K562 (cell line): ENCODE measurements around the gene ESR2. TPM values are rescaled to one million over a fixed set of nuclear protein-coding genes. Genes with fewer than 3 reads are reported as not detected.
A peak's percentile ranks its signal among the peaks of the same experiment; 100 is the strongest.

Experiments used
- BDP1 ChIP-seq: IDR thresholded peaks from 3 replicates; pipeline ENCODE4 v1.6.1; 2011; ENCODE audit not compliant: insufficient read length, insufficient read depth
- BRCA1 ChIP-seq, 2 experiments: fragments of 450-650 bp in 1 of 2; sonication (generic) in 1 of 2; formaldehyde crosslinking in 1 of 2; IDR thresholded peaks; 2 replicates each; pipeline versions ENCODE4 v1.5.0 to v1.6.1; 2017 to 2020; ENCODE audit warnings: mild to moderate bottlenecking in 1 of 2, missing genetic modification reagents in 1 of 2
- CTBP1 ChIP-seq: fragments of 450-650 bp; IDR thresholded peaks from 2 replicates; pipeline ENCODE4 v1.6.1; 2016; ENCODE audit warnings: borderline replicate concordance
- E2F3 ChIP-seq: fragments of 250-450 bp; sonication (Bioruptor Pico); IDR thresholded peaks from 2 replicates; pipeline ENCODE4 v1.4.0; 2020; ENCODE audit warnings: mild to moderate bottlenecking
- ELF1 ChIP-seq: fragments of 200-800 bp; sonication (Bioruptor generic); IDR thresholded peaks from 2 replicates; pipeline ENCODE4 v1.6.1; 2016; ENCODE audit warnings: missing genetic modification characterization, missing compliant biosample characterization
- ELF4 ChIP-seq: fragments of 450-650 bp; formaldehyde crosslinking; IDR thresholded peaks from 2 replicates; pipeline ENCODE4 v1.4.0; 2022; ENCODE audit warnings: missing genetic modification characterization
- ESRRA ChIP-seq: fragments of 450-650 bp; IDR thresholded peaks from 2 replicates; pipeline ENCODE4 v1.6.1; 2014; ENCODE audit warnings: low read depth, mild to moderate bottlenecking, moderate library complexity, borderline replicate concordance
- MECOM ChIP-seq: fragments of 250-450 bp; sonication (Bioruptor Pico); IDR thresholded peaks from 2 replicates; pipeline ENCODE4 v1.8.0; 2022; ENCODE audit warnings: inconsistent platforms
- PCBP1 ChIP-seq: fragments of 200-400 bp; formaldehyde crosslinking; IDR thresholded peaks from 2 replicates; pipeline ENCODE4 v1.6.1; 2018; ENCODE audit warnings: mild to moderate bottlenecking, low read depth, low read length; ENCODE audit not compliant: poor library complexity, severe bottlenecking
- SIRT6 ChIP-seq: IDR thresholded peaks from one replicate; pipeline ENCODE4 v1.6.1; 2012; ENCODE audit warnings: low read depth, mild to moderate bottlenecking, control low read depth, inconsistent platforms, low read length, moderate library complexity
- SRSF1 ChIP-seq: fragments of 200-400 bp; formaldehyde crosslinking; IDR thresholded peaks from 2 replicates; pipeline ENCODE4 v1.6.1; 2017; ENCODE audit warnings: mild to moderate bottlenecking, low read depth, low read length, moderate library complexity
- polyA plus RNA-seq, 8 experiments: library from polyadenylated mRNA; depleted of rRNA in 4 of 8; stranded (reverse) in 5 of 8; unstranded in 3 of 8; fragments of >200 nt; fragmentation: Nextera tagmentation in 2 of 8; fragmentation: Illumina TruSeq in 1 of 8; extraction: Ambion mirVana in 2 of 8; extraction: Trizol in 1 of 8; gene quantifications; 2 replicates each; pipeline versions ENCODE4 v1.2.1 to v1.2.3, GENCODE V29; 2011 to 2014; ENCODE audit warnings: inconsistent platforms in 1 of 8, missing spikeins in 1 of 8
- total RNA-seq, 7 experiments: library from RNA; depleted of rRNA in 6 of 7; stranded (reverse); fragments of >200 nt in 6 of 7; fragmentation: Illumina TruSeq in 2 of 7; extraction: Trizol in 2 of 7; gene quantifications; 2 replicates each; pipeline versions ENCODE4 v1.2.1 to v1.2.3, GENCODE V29; 2011 to 2021; ENCODE audit warnings: low replicate concordance in 1 of 7
- TF ChIP-seq, protein P1 (sequence below): fragments of 450-650 bp; formaldehyde crosslinking; IDR thresholded peaks from 2 replicates; pipeline ENCODE4 v1.4.0; 2020; ENCODE audit warnings: mild to moderate bottlenecking, moderate library complexity
- TF ChIP-seq, protein P2 (sequence below): sonication (generic); formaldehyde crosslinking; IDR thresholded peaks from 2 replicates; pipeline ENCODE4 v1.9.0; 2022; ENCODE audit warnings: mild to moderate bottlenecking, missing genetic modification reagents
- TF ChIP-seq, protein P3 (sequence below): sonication (generic); formaldehyde crosslinking; IDR thresholded peaks from 2 replicates; pipeline ENCODE4 v1.5.0; 2020; ENCODE audit warnings: missing genetic modification reagents
- TF ChIP-seq, protein P4 (sequence below): fragments of 450-650 bp; formaldehyde crosslinking; IDR thresholded peaks from 2 replicates; pipeline ENCODE4 v1.4.0; 2020; ENCODE audit warnings: mild to moderate bottlenecking, moderate library complexity
- TF ChIP-seq, protein P5 (sequence below): sonication (generic); formaldehyde crosslinking; IDR thresholded peaks from 2 replicates; pipeline ENCODE4 v1.8.1; 2023; ENCODE audit warnings: mild to moderate bottlenecking, missing genetic modification reagents
- TF ChIP-seq, protein P6 (sequence below): fragments of 450-650 bp; IDR thresholded peaks from 2 replicates; pipeline ENCODE4 v1.6.1; 2016; ENCODE audit warnings: borderline replicate concordance

Gene ESR2
- total and polyA plus RNA-seq, 9 of the 15 experiments (the other 6 are each of a cell fraction or from before 2014, with no cell fraction given), result 0.07 to 3.8 (median 2.0) TPM

DNA sequence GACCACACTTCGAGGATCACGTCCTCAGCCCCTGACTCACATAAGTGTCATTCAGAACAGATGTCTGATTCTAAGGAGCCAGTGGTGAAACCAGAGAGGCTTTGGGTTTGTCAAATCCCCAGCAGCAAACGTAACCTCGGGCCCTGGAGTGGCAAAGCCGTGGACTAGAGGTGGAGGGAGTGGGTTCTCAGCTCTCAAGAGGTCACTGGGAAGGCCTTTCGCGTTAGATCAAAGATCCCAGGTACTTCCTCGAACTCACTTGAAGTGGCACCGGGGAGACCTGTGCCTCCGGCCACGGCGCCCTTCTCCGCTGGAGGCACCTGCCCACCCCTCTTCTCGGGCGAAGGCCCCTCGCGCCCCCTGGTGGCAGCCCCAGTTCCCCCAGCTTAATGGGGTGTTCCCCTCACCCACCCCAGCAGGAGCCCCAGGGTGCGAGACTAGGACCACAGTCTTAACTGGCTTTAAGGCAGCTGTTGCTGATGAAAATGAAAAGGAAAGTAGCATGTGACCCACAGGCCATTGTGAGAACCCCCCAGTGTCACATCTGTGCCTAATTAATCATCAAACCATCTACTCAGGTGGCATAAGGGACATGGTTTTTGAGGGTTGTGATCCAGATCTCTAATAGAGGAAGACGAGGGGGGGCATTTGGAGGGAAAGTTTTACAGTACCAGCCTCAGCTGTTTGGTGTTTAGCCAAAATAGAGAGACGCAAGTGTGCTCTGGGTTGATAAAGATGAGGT, 672 bp upstream of the ESR2 start (continued):
- TF ChIP-seq ELF4 (CRISPR knock-in tag) (no peak), MECOM (no peak), SIRT6 (no peak), SRSF1 (no peak), E2F3 (CRISPR knock-in tag) (no peak), BRCA1 (IDR thresholded peaks at IDR 0.05) (no peak), BRCA1 (CRISPR knock-in tag; IDR thresholded peaks at IDR 0.05) (no peak), PCBP1 (no peak), ELF1 (tag) (no peak), BDP1 (no peak), CTBP1 (0 out of 2 replicates have a peak, but pooled peaks have one; percentile 9), ESRRA (no peak)
- TF ChIP-seq, protein P1, sequence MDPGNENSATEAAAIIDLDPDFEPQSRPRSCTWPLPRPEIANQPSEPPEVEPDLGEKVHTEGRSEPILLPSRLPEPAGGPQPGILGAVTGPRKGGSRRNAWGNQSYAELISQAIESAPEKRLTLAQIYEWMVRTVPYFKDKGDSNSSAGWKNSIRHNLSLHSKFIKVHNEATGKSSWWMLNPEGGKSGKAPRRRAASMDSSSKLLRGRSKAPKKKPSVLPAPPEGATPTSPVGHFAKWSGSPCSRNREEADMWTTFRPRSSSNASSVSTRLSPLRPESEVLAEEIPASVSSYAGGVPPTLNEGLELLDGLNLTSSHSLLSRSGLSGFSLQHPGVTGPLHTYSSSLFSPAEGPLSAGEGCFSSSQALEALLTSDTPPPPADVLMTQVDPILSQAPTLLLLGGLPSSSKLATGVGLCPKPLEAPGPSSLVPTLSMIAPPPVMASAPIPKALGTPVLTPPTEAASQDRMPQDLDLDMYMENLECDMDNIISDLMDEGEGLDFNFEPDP (CRISPR knock-in tag), result no peak
- TF ChIP-seq, protein P2, sequence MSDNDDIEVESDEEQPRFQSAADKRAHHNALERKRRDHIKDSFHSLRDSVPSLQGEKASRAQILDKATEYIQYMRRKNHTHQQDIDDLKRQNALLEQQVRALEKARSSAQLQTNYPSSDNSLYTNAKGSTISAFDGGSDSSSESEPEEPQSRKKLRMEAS (CRISPR knock-in tag), result no peak
- TF ChIP-seq, protein P3, sequence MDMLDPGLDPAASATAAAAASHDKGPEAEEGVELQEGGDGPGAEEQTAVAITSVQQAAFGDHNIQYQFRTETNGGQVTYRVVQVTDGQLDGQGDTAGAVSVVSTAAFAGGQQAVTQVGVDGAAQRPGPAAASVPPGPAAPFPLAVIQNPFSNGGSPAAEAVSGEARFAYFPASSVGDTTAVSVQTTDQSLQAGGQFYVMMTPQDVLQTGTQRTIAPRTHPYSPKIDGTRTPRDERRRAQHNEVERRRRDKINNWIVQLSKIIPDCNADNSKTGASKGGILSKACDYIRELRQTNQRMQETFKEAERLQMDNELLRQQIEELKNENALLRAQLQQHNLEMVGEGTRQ (CRISPR knock-in tag), result no peak
- TF ChIP-seq, protein P4, sequence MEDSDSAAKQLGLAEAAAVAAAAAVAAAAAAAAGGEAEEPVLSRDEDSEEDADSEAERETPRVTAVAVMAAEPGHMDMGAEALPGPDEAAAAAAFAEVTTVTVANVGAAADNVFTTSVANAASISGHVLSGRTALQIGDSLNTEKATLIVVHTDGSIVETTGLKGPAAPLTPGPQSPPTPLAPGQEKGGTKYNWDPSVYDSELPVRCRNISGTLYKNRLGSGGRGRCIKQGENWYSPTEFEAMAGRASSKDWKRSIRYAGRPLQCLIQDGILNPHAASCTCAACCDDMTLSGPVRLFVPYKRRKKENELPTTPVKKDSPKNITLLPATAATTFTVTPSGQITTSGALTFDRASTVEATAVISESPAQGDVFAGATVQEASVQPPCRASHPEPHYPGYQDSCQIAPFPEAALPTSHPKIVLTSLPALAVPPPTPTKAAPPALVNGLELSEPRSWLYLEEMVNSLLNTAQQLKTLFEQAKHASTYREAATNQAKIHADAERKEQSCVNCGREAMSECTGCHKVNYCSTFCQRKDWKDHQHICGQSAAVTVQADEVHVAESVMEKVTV (CRISPR knock-in tag), result peak; percentile 62; the same call in 1 of the 2 replicates
- TF ChIP-seq, protein P5, sequence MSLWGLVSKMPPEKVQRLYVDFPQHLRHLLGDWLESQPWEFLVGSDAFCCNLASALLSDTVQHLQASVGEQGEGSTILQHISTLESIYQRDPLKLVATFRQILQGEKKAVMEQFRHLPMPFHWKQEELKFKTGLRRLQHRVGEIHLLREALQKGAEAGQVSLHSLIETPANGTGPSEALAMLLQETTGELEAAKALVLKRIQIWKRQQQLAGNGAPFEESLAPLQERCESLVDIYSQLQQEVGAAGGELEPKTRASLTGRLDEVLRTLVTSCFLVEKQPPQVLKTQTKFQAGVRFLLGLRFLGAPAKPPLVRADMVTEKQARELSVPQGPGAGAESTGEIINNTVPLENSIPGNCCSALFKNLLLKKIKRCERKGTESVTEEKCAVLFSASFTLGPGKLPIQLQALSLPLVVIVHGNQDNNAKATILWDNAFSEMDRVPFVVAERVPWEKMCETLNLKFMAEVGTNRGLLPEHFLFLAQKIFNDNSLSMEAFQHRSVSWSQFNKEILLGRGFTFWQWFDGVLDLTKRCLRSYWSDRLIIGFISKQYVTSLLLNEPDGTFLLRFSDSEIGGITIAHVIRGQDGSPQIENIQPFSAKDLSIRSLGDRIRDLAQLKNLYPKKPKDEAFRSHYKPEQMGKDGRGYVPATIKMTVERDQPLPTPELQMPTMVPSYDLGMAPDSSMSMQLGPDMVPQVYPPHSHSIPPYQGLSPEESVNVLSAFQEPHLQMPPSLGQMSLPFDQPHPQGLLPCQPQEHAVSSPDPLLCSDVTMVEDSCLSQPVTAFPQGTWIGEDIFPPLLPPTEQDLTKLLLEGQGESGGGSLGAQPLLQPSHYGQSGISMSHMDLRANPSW (CRISPR knock-in tag), result no peak
- TF ChIP-seq, protein P6, sequence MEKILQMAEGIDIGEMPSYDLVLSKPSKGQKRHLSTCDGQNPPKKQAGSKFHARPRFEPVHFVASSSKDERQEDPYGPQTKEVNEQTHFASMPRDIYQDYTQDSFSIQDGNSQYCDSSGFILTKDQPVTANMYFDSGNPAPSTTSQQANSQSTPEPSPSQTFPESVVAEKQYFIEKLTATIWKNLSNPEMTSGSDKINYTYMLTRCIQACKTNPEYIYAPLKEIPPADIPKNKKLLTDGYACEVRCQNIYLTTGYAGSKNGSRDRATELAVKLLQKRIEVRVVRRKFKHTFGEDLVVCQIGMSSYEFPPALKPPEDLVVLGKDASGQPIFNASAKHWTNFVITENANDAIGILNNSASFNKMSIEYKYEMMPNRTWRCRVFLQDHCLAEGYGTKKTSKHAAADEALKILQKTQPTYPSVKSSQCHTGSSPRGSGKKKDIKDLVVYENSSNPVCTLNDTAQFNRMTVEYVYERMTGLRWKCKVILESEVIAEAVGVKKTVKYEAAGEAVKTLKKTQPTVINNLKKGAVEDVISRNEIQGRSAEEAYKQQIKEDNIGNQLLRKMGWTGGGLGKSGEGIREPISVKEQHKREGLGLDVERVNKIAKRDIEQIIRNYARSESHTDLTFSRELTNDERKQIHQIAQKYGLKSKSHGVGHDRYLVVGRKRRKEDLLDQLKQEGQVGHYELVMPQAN, result no peak
